Placental epithelial cell (primary cell): Measurements from ENCODE around the gene OR5B3. TPM values are rescaled to one million over a fixed set of nuclear protein-coding genes. Genes with fewer than 3 reads are reported as not detected.

Experiments used
- total RNA-seq: library from RNA; depleted of rRNA; stranded (reverse); fragments of >200 nt; gene quantifications from 2 replicates; pipeline ENCODE4 v1.2.3, GENCODE V29; 2012

The OR5B3 gene
- not detected in 2 replicates for total RNA-seq

DNA sequence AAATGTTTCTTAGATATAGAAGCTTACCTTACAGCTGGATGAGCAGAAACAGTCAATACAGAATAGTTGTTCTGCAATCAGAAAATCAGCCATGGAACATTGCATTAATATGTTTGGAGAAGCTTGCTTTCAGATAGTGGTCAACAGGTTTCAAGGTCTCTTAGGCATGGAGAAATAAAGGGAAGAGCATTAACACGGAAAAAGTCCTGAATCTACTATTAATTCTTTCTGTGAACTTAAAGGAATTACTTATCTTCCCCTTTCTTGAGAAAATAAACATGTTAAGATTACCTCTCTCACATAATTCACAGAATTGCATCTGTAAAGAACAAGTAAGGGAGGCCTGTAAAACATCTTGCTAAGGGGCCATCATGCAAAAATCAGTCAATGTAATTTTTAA, at the start of gene OR5B3:
Gene OR5B3 (minus strand): TSS at position 101 of the 400 bp plus-strand sequence. CDS start 3,465 bp downstream, outside the sequence.

DNA sequence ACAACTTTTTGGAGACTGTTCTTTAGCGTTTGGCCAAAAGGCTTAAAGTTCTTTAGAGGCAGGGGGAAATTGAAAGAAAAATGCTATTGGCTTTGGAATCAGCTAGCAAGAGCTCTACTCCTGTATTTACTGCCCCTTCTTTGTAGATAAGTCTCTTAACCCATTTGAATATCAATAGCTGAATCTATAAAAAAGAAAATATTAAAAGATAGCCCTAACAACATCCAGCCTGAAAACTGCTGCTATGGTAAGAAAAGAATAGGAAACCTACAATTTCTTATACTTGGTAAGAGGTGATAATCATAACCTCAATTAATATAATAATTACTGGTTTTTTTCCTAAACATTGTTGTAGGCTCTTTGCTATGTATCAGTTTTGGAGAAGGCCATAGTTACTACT, 35.5 kb upstream of the OR5B3 start, which contains the start of gene OR5B12:
Gene OR5B12 (minus strand): TSS at position 101 of the 400 bp plus-strand sequence. CDS start 2,085 bp downstream, outside the sequence.

DNA sequence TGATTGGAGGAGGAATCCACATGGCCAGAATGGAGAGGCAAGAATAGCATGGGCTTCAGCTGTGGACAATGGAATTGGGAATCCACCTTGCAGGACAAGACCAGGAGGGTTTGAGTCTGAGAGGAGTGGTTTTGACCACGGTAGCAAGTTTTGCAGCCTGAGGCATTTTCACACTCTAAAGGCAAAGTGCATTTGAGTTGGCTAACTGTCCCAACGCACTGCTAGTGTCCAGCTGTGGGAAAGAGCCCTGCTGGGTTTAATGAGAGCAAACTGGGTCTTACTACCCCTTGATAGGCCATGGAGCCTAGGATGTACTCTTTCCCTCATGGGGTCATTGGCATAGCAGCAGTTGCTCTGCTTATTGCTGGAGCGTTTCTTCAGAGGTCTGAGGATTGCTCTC, 21.3 kb upstream of the OR5B3 start, which contains the start of gene OR5B2:
Gene OR5B2 (minus strand): TSS at position 101 of the 400 bp plus-strand sequence. CDS start 4,860 bp downstream, outside the sequence.

DNA sequence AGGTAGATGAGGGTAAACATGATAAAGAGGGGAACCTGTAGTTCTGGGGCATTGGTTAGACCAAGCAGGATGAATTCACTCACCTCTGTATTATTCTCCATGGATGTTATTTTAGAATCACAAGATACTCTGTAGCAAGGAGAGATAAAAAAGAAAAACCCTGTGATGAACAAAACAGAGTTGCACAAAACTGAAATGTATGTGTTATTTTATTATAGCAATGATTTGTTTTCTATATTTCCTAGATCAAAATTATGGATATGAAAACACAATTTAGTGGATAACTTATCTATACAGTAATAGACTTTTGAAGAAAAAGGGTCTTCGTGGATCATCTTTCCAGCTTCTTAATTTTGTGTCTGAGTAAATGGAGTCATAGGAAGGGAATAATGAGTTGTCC, 47.7 kb downstream of the OR5B3 start, which contains the start of gene OR5B17:
Gene OR5B17 (minus strand): TSS at position 101 of the 400 bp plus-strand sequence. CDS start 0 bp downstream, at position 101.

Other genes with a start within 250 kb of the OR5B3 start
- not detected in 2 replicates for gene OR9Q2, start 217.8 kb downstream of the OR5B3 start, total RNA-seq
- not detected in 2 replicates for gene OR1S2, start 202.7 kb downstream of the OR5B3 start, total RNA-seq
- gene OR1S1, start 194.2 kb downstream of the OR5B3 start, total RNA-seq: not detected in 2 replicates
- gene OR10Q1, start 178.0 kb downstream of the OR5B3 start, total RNA-seq: not detected in 2 replicates
- gene OR10W1, start 138.6 kb downstream of the OR5B3 start, total RNA-seq: not detected in 2 replicates
- not detected in 2 replicates for gene OR5B17, start 47.8 kb downstream of the OR5B3 start, total RNA-seq
- not detected in 2 replicates for gene OR5B2, start 21.2 kb upstream of the OR5B3 start, total RNA-seq
- not detected in 2 replicates for gene OR5B12, start 35.4 kb upstream of the OR5B3 start, total RNA-seq
- gene OR5B21, start 101.2 kb upstream of the OR5B3 start, total RNA-seq: not detected in 2 replicates
- gene LPXN, start 169.0 kb upstream of the OR5B3 start, total RNA-seq: 3.8 and 5.9 TPM in 2 replicates
- 26.3 and 40.2 TPM in 2 replicates for gene ZFP91, start 172.2 kb upstream of the OR5B3 start, total RNA-seq
- gene CNTF, start 215.8 kb upstream of the OR5B3 start, total RNA-seq: 1.6 and 2.5 TPM in 2 replicates